ENCODE measurements around the gene PPM1H. TPM values are rescaled to one million over a fixed set of nuclear protein-coding genes. Genes with fewer than 3 reads are reported as not detected.
"Not testable (repeated sequence)": the region's sequence is repeated elsewhere in the genome, so short reads cannot be mapped to it uniquely, and the experiment has no call there.

Gene PPM1H
- 4.5 TPM for total RNA-seq

GRCh38 chr12:62934799-62935674 lies at the start of gene PPM1H:
Gene PPM1H, minus strand, starts transcription at chr12:62935150. Its CDS starts 414 bp downstream, at chr12:62934736.
- peak; percentile 52 for DNase-seq

GRCh38 chr12:62983594-62983993 lies 48.6 kb upstream of the PPM1H start:
- no peak for DNase-seq

- no peak for DNase-seq
Observed at GRCh38 chr12:62978768-62979167, 43.8 kb upstream of the PPM1H start.

- no peak for DNase-seq
Observed at GRCh38 chr12:62977883-62978282, 42.9 kb upstream of the PPM1H start.

GRCh38 chr12:62977418-62977817 lies 42.5 kb upstream of the PPM1H start:
- DNase-seq = peak; percentile 7

GRCh38 chr12:62976110-62976662 lies 41.2 kb upstream of the PPM1H start:
- DNase-seq = no peak

- DNase-seq = no peak
Observed at GRCh38 chr12:62971769-62972525, 37.0 kb upstream of the PPM1H start.

- DNase-seq = no peak
Observed at GRCh38 chr12:62969695-62970094, 34.7 kb upstream of the PPM1H start.

GRCh38 chr12:62967701-62968100 lies 32.8 kb upstream of the PPM1H start:
- no peak for DNase-seq

GRCh38 chr12:62966990-62967506 lies 32.1 kb upstream of the PPM1H start:
- no peak for DNase-seq

- DNase-seq = not testable (repeated sequence)
Observed at GRCh38 chr12:62966446-62966989, 31.6 kb upstream of the PPM1H start.

- DNase-seq = not testable (repeated sequence)
Observed at GRCh38 chr12:62965700-62966099, 30.8 kb upstream of the PPM1H start.

GRCh38 chr12:62965242-62965641 lies 30.3 kb upstream of the PPM1H start:
- DNase-seq = not testable (repeated sequence)

GRCh38 chr12:62963486-62964041 lies 28.6 kb upstream of the PPM1H start:
- DNase-seq = no peak

- DNase-seq = no peak
Observed at GRCh38 chr12:62960324-62960723, 25.4 kb upstream of the PPM1H start.

GRCh38 chr12:62959745-62960144 lies 24.8 kb upstream of the PPM1H start:
- DNase-seq = no peak

GRCh38 chr12:62957233-62957953 lies 22.4 kb upstream of the PPM1H start:
- no peak for DNase-seq

- no peak for DNase-seq
Observed at GRCh38 chr12:62955678-62956077, 20.7 kb upstream of the PPM1H start.

- DNase-seq = no peak
Observed at GRCh38 chr12:62950317-62950716, 15.4 kb upstream of the PPM1H start.

GRCh38 chr12:62948123-62948522 lies 13.2 kb upstream of the PPM1H start:
- DNase-seq = no peak

GRCh38 chr12:62947364-62947763 lies 12.4 kb upstream of the PPM1H start:
- no peak for DNase-seq

Data from tongue (tissue), 2 donors.